GM18502 (cell line): ENCODE data around the gene GSTP1.
A peak's percentile ranks its signal among the peaks of the same experiment; 100 is the strongest.
"Not testable (repeated sequence)": the region's sequence is repeated elsewhere in the genome, so short reads cannot be mapped to it uniquely, and the experiment has no call there.

Source experiments
- ATAC-seq: cut with Tn5 transposase; IDR thresholded peaks from one replicate; pipeline ENCODE4 v1.9.1; 2021; ENCODE audit warnings: mild to moderate bottlenecking; ENCODE audit not compliant: unreplicated experiment, poor library complexity

The GSTP1 gene

DNA sequence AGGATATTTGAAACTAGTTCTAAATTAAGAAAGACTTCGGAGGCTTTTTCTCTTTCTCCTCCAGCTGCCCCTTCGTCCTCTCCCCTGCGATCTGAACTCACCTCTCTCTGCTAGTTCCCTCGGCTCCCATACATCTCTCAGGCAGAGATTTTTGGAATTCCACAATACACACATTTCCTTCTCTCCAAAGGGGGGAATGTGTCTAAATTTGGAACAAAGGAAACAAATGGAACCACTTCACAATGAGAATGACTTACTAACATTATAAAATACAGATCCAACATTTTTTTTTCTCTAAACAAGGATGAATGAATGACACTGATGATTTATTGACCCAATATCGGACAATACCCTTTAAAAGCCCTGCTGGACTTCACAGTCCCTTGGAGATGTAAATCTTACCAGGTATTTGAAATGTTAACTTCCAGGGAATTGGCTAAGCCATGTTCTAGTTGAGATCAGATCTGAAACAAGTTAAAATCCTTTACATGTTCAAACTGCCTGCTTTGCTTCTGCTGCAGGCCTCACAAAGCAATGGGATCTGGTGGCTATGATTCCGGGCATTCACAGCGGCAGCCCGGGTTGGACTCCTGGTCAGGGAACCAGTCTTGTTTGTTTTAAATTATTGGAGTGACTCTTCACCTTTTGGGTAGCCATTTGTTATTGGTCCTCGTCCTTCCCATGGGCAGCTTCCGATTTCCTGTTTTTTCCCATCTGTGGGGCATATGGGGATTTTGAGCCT lies 20.5 kb upstream of the GSTP1 start:
- ATAC-seq, result no peak

DNA sequence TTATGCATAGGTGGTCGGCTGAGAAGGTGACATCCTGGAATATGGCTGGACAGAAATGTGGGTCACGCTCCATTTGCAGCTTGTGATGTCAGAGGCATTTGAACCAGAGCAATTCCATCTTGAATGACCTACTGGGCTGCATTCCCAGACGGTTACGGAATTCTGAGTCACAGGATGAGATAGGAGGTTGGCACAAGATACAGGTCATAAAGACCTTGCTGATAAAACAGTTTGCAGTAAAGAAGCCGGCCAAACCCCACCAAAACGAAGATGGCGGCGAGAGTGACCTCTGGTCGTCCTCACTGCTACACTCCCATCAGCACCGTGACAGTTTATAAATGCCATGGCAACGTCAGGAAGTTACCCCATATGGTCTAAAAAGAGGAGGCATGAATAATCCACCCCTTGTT lies 19.9 kb upstream of the GSTP1 start:
- ATAC-seq, result not testable (repeated sequence)

GRCh38 chr11:67564230-67564629 lies 19.4 kb upstream of the GSTP1 start:
- ATAC-seq, result no peak

DNA sequence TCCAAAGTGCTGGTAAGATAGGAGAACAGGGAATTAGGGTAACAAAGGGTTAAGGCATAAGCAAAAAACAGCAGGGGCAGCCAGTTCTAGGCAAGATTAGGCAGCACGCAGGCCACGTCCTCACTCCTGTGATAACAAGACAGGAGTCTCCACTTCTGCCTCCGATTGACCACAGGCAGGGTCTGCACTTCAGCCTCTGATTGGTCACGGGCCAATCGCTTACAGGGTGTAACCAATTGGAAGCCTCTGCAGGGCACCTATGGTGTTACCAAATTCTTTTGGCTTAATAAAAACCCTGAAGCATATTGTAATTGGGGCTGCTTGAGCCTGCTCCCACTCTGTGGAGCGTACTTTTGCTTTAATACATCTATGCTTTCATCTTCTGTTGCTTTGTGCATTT lies 12.2 kb upstream of the GSTP1 start:
- ATAC-seq, result no peak

DNA sequence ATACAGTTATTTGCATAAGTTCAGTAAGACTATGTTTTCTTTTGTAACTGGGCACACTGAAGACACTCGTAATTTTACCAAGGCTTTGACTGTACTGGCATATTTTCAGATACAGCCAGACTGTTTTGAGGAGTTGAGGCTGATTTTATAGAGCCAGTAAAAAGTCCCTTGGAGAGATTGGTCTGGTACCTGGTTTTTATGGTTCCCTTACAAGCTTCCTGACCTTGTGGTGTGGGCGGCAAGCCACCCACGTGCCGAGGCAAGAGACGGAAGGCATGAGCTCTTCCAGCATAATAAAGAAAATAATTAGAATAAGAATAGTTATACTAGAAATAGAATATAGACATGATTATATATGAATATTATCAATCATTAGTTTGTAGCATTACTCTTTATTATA lies 11.3 kb upstream of the GSTP1 start:
- no peak for ATAC-seq

- no peak for ATAC-seq
Measured at GRCh38 chr11:67572747-67573419, 10.7 kb upstream of the GSTP1 start.

DNA sequence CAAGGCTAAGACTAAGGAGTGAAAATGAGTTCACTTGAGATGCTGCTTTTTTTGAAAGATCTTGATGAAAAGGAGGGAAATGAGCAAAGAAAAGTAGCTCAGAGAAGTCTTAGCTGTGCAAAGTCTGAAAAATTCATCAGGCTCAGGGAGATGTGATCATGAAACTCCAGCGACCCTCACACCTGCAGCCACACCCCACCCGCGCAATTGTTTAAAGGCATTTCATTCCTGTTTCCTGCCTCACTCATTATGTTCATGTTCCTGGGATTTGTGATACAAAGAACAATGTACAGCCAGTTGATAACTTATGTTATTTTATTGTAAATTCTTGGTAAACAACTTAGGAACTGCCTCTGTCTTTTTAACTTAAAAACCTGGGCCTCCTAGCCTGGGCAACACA lies 8.7 kb upstream of the GSTP1 start:
- ATAC-seq, result no peak

DNA sequence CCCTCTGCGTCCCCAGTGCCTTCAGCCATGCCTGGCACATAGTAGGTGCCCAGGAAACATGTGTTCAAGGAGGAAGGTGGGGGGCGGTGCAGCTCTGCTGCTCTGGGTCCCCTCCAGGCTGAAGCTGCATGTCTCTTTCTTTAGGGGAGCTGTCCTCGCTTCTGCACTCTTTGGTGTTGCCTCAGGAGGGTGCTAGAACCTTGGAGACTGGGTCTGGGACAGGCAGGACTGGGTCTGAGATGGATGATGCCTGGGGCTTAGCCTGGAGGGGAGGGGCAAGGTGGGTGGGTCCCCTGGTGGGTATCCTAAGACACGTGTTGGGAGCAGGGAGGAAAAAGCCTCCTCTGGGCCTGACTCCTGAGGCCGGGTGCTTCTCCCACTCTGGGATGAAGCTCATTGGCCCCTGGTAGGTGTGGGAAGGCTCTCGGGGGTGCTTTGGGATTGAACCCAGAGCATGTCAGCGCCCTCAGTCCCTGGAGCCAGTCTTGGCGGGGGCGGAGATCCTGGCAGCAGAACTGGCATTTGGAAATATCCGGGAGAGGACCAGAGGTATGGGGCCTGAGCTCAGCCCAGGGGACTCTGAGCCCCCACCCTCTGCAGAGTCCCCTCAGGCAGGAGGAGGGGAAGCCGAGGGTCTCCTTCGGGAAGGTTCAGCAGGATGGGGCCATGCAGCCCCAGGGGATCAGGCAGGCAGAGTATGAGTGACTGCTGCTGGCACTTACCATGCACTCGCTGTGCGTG lies 6.7 kb upstream of the GSTP1 start:
- ATAC-seq, result no peak

DNA sequence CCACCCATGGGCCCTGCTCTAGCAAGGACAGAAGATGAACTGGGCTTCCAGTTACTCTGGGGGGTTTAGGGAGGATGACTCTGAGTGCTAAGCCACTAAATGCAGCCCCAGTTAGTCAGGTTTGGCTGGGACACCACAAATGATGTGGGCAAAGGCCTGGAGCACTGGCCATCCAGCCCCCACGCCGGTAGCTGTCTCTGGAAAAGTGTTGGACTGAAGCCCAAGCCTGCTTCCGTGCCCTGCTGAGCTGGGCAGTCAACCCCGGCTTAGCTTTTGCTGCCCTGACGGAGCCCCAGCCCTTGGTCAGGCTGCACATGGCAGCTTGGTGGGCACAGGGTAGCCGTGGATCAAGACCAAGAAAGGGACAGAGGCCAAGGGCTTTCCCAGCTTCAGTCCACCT lies 5.7 kb upstream of the GSTP1 start:
- ATAC-seq, result no peak

DNA sequence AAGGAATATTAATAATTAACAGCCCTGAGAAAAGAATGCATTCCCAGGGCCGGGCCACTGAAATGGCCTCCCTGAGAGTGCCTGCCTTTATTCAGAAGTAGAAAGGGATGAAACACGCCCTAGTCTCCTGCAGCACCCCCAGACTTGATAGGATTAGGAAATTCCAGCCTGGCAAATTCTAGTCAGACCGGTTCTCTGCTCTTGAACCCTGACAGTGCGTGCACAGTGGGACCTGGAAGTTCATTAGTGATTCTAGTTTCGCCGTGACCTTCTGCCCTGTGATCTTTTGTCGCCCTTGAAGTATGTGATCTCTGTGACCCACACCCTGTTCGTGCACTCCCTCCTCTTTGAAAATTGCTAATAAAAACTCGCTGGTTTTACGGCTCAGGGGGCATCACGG lies 2.1 kb upstream of the GSTP1 start:
- no peak for ATAC-seq

DNA sequence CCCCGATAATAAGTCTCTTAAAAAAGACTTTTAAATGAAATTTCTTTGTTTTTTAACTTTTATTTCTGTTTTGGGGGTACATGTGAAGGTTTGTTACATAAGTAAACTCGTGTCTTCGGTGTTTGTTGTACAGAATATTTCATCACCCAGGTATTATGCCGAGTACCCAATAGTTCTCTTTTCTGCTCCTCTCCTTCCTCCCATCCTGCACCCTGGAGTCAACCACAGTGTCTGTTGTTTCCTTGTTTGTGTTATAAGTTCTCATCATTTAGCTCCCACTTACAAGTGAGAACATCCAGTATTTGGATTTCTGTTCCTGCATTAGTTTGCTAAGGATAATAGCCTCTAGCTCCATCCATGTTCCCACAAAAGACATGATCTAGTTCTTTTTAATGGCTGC lies 1.6 kb upstream of the GSTP1 start:
- no peak for ATAC-seq

DNA sequence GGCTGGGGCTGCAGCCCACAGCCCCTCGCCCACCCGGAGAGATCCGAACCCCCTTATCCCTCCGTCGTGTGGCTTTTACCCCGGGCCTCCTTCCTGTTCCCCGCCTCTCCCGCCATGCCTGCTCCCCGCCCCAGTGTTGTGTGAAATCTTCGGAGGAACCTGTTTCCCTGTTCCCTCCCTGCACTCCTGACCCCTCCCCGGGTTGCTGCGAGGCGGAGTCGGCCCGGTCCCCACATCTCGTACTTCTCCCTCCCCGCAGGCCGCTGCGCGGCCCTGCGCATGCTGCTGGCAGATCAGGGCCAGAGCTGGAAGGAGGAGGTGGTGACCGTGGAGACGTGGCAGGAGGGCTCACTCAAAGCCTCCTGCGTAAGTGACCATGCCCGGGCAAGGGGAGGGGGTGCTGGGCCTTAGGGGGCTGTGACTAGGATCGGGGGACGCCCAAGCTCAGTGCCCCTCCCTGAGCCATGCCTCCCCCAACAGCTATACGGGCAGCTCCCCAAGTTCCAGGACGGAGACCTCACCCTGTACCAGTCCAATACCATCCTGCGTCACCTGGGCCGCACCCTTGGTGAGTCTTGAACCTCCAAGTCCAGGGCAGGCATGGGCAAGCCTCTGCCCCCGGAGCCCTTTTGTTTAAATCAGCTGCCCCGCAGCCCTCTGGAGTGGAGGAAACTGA lies 731 bp downstream of the GSTP1 start:
- no peak for ATAC-seq

DNA sequence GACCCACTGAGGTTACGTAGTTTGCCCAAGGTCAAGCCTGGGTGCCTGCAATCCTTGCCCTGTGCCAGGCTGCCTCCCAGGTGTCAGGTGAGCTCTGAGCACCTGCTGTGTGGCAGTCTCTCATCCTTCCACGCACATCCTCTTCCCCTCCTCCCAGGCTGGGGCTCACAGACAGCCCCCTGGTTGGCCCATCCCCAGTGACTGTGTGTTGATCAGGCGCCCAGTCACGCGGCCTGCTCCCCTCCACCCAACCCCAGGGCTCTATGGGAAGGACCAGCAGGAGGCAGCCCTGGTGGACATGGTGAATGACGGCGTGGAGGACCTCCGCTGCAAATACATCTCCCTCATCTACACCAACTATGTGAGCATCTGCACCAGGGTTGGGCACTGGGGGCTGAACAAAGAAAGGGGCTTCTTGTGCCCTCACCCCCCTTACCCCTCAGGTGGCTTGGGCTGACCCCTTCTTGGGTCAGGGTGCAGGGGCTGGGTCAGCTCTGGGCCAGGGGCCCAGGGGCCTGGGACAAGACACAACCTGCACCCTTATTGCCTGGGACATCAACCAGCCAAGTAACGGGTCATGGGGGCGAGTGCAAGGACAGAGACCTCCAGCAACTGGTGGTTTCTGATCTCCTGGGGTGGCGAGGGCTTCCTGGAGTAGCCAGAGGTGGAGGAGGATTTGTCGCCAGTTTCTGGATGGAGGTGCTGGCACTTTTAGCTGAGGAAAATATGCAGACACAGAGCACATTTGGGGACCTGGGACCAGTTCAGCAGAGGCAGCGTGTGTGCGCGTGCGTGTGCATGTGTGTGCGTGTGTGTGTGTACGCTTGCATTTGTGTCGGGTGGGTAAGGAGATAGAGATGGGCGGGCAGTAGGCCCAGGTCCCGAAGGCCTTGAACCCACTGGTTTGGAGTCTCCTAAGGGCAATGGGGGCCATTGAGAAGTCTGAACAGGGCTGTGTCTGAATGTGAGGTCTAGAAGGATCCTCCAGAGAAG lies 1.6 kb downstream of the GSTP1 start:
- ATAC-seq, result no peak

DNA sequence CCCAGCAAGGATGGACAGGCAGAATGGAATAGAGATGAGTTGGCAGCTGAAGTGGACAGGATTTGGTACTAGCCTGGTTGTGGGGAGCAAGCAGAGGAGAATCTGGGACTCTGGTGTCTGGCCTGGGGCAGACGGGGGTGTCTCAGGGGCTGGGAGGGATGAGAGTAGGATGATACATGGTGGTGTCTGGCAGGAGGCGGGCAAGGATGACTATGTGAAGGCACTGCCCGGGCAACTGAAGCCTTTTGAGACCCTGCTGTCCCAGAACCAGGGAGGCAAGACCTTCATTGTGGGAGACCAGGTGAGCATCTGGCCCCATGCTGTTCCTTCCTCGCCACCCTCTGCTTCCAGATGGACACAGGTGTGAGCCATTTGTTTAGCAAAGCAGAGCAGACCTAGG lies 2.3 kb downstream of the GSTP1 start:
- ATAC-seq, result no peak

DNA sequence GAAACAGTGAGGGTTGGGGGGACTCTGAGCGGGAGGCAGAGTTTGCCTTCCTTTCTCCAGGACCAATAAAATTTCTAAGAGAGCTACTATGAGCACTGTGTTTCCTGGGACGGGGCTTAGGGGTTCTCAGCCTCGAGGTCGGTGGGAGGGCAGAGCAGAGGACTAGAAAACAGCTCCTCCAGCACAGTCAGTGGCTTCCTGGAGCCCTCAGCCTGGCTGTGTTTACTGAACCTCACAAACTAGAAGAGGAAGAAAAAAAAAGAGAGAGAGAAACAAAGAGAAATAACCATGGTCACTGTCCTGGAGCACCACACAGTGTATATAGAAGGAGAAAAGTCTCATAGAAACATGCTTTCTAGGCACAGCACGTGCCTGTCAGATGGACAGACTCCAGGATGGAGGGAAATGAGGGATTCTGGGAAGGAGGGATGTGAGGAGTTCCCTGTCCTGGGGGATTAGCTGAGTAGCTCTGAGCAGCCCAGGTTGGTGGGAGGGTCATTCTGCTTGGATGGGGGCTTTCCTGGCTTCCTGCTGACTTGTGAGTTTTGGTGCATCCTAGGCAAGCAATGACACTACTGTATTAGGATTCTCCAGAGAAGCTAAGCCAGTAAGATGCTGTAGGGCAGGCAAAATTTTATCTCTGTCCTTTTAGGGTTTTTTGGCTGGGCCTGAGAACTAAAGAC lies 3.1 kb downstream of the GSTP1 start:
- ATAC-seq, result no peak

GRCh38 chr11:67588136-67588503 lies 4.5 kb downstream of the GSTP1 start:
- ATAC-seq, result peak; percentile 26

- ATAC-seq, result not testable (repeated sequence)
Measured at GRCh38 chr11:67588899-67589415, 5.3 kb downstream of the GSTP1 start.

DNA sequence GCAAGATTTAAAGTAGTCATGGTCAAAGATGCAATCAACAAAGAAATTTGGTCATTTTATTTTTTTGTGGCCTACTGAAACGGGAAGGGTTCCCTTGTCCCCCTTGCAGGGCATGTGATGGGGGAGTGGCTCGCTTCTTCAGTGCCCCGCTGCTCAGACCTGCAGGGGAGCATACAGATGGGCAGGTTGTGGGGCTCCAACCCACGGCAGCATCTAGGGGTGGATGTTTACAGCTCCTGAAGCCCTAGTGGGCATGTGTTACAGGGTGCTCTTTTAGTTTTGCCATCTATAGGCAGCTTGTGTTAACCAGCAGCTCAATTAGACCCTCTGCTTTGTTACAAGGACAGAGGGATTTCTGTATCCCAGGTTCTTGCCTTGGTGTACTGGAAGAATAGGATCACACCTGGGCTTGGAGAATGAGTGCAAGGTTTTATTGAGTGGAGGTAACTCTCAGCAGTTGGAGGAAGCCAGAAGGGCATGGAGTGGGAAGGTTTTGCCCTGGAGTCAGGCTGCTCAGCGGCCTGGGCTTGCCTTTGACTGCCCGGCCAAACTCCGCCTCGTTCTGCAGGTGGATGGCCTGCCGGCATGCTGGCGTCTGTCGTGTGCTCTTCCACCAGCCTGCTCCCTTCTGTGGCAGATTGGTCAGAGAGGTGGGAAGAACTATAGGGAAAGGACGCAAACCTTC lies 9.4 kb downstream of the GSTP1 start:
- ATAC-seq, result no peak

DNA sequence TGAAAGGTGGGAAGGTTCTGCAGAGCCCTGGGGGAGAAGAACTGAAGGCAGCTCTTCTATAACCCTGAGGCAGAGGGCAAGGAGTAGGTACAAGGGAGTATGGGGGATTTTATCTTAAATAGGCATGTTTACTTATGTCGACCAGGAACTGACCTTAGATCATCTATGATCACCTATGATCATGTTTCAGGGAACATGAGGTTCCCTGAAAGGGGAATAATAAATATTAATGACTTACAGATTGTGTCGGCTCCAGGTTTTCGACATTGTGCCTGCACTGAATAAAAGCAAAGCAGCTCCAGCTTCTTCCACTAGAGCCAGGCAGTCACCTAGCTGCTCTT lies 9.9 kb downstream of the GSTP1 start:
- no peak for ATAC-seq
